HepG2 (cell line): ENCODE results near the gene PKN2. TPM values are rescaled to one million over a fixed set of nuclear protein-coding genes. Genes with fewer than 3 reads are reported as not detected.

Source experiments
- CREB1 ChIP-seq, 2 experiments: fragments of 450-650 bp in 1 of 2; IDR thresholded peaks; 2 replicates each; pipeline ENCODE4 v1.6.1; 2016 to 2017; ENCODE audit warnings: control low read depth in 1 of 2, mild to moderate bottlenecking in 1 of 2, missing compliant biosample characterization in 1 of 2, missing genetic modification characterization in 1 of 2
- ETV6 ChIP-seq: sonication (generic); formaldehyde crosslinking; conservative IDR thresholded peaks from 2 replicates; pipeline ENCODE4 v1.4.0; 2020; ENCODE audit warnings: missing genetic modification reagents
- HHEX ChIP-seq: IDR thresholded peaks from 2 replicates; pipeline ENCODE4 v1.6.1; 2016; ENCODE audit warnings: control low read depth
- RERE ChIP-seq: IDR thresholded peaks from 2 replicates; pipeline ENCODE4 v1.6.1; 2016; ENCODE audit warnings: low read depth, missing genetic modification reagents, missing compliant biosample characterization
- RFX1 ChIP-seq: fragments of 450-650 bp; IDR thresholded peaks from 2 replicates; pipeline ENCODE4 v1.6.1; 2017
- SMARCE1 ChIP-seq: fragments of 450-650 bp; IDR thresholded peaks from 2 replicates; pipeline ENCODE4 v1.6.1; 2017; ENCODE audit warnings: borderline replicate concordance
- SNRNP70 ChIP-seq: fragments of 200-400 bp; formaldehyde crosslinking; IDR thresholded peaks from 2 replicates; pipeline ENCODE4 v1.6.1; 2017; ENCODE audit warnings: mild to moderate bottlenecking, low read depth, low read length, moderate library complexity
- SYNCRIP ChIP-seq: fragments of 200-400 bp; formaldehyde crosslinking; IDR thresholded peaks from 2 replicates; pipeline ENCODE4 v1.6.1; 2018; ENCODE audit warnings: mild to moderate bottlenecking, low read depth, low read length; ENCODE audit not compliant: insufficient read depth
- TEF ChIP-seq: sonication (generic); formaldehyde crosslinking; IDR thresholded peaks from 2 replicates; pipeline ENCODE4 v1.5.0; 2020; ENCODE audit warnings: missing genetic modification reagents
- TRIM22 ChIP-seq: fragments of 450-650 bp; IDR thresholded peaks from 2 replicates; pipeline ENCODE4 v1.6.1; 2017
- ZMYM2 ChIP-seq: sonication (generic); formaldehyde crosslinking; IDR thresholded peaks from 2 replicates; pipeline ENCODE4 v1.8.0; 2022; ENCODE audit warnings: mild to moderate bottlenecking, missing genetic modification reagents
- ZNF138 ChIP-seq: sonication (generic); formaldehyde crosslinking; IDR thresholded peaks from 2 replicates; pipeline ENCODE4 v1.5.0; 2020; ENCODE audit warnings: mild to moderate bottlenecking, low read depth, missing genetic modification reagents
- ZNF280D ChIP-seq: sonication (generic); formaldehyde crosslinking; IDR thresholded peaks from 2 replicates; pipeline ENCODE4 v1.5.1; 2020; ENCODE audit warnings: mild to moderate bottlenecking, missing genetic modification reagents
- ZNF747 ChIP-seq: sonication (generic); formaldehyde crosslinking; IDR thresholded peaks from 2 replicates; pipeline ENCODE4 v1.8.1; 2023; ENCODE audit warnings: missing genetic modification reagents, mild to moderate bottlenecking, borderline replicate concordance
- ZNF777 ChIP-seq: sonication (generic); formaldehyde crosslinking; IDR thresholded peaks from 2 replicates; pipeline ENCODE4 v1.4.0; 2020; ENCODE audit warnings: missing genetic modification reagents
- ZSCAN12 ChIP-seq: sonication (generic); formaldehyde crosslinking; IDR thresholded peaks from 2 replicates; pipeline ENCODE4 v1.9.0; 2021; ENCODE audit warnings: mild to moderate bottlenecking, missing genetic modification reagents
- ZZZ3 ChIP-seq: sonication (generic); formaldehyde crosslinking; IDR thresholded peaks from 2 replicates; pipeline ENCODE4 v1.4.0; 2020; ENCODE audit warnings: missing genetic modification reagents, mild to moderate bottlenecking, borderline replicate concordance
- polyA plus RNA-seq, 8 experiments: library from polyadenylated mRNA; depleted of rRNA in 3 of 8; stranded (reverse) in 7 of 8; unstranded in 1 of 8; fragments of >200 nt; fragmentation: Illumina TruSeq in 4 of 8; extraction: Trizol in 4 of 8; gene quantifications; 2 replicates each; pipeline versions ENCODE4 v1.2.1 to v1.2.3, GENCODE V29; 2011 to 2016; ENCODE audit warnings: low read depth in 4 of 8, missing spikeins in 1 of 8, mixed read lengths in 1 of 8; ENCODE audit not compliant: insufficient read depth in 1 of 8
- total RNA-seq, 5 experiments: library from RNA; depleted of rRNA; stranded (reverse); fragments of >200 nt; fragmentation: Illumina TruSeq; extraction: Trizol; gene quantifications; 2 replicates each; pipeline ENCODE4 v1.2.3, GENCODE V29; 2016; ENCODE audit warnings: low read depth in 1 of 5

Gene PKN2
- total and polyA plus RNA-seq, 2 of the 13 experiments (the other 11 are each of a cell fraction or from before 2014, with no cell fraction given), result 17.0 to 29.4 TPM

GRCh38 chr1:88684482-88685258 is 597 bp downstream of the PKN2 start (continued):
- 0 out of 2 replicates have a peak, but pooled peaks have one; percentile 29 for TF ChIP-seq RERE (CRISPR knock-in tag)
- no peak for TF ChIP-seq SYNCRIP
- no peak for TF ChIP-seq ZSCAN12
- TF ChIP-seq CREB1 (IDR thresholded peaks at IDR 0.05), result no peak
- TF ChIP-seq CREB1 (CRISPR knock-in tag; IDR thresholded peaks at IDR 0.05), result no peak
- no peak for TF ChIP-seq ETV6 (CRISPR knock-in tag)
- TF ChIP-seq SMARCE1, result no peak
- TF ChIP-seq ZNF747 (CRISPR knock-in tag), result no peak
- TF ChIP-seq ZZZ3 (CRISPR knock-in tag), result no peak
- TF ChIP-seq RFX1, result no peak
- peak; percentile 76; the same call in 1 of the 2 replicates for TF ChIP-seq ZNF777 (CRISPR knock-in tag)
- no peak for TF ChIP-seq TEF (CRISPR knock-in tag)
- no peak for TF ChIP-seq ZNF138 (CRISPR knock-in tag)
- no peak for TF ChIP-seq SNRNP70
- TF ChIP-seq ZMYM2 (CRISPR knock-in tag), result 0 out of 2 replicates have a peak, but pooled peaks have one; percentile 31
- TF ChIP-seq TRIM22, result no peak
- TF ChIP-seq HHEX (CRISPR knock-in tag), result no peak
- no peak for TF ChIP-seq ZNF280D (CRISPR knock-in tag)
